Stimulated activated naive CD8-positive, alpha-beta T cell treated with anti-CD3 and anti-CD28 coated beads, Interleukin-15, amount 100 ng/mL, for 72 hours (primary cell): Measurements from ENCODE around the gene HOXA7.
A peak's percentile ranks its signal among the peaks of the same experiment; 100 is the strongest.

ENCODE experiments used
- ATAC-seq: fragments of 150-1000 bp; cut with Tn5 transposase; 2 replicates; pipeline ENCODE4 v1.10.0; 2021; ENCODE audit warnings: mild to moderate bottlenecking, moderate library complexity
- DNase-seq, 2 donors: peaks; one replicate each; pipeline ENCODE4 v3.0.0; 2021 to 2022
- H3K27ac Mint-ChIP-seq, 2 donors: one replicate each; pipeline ENCODE4 v1.8.0; 2022; ENCODE audit warnings: mild to moderate bottlenecking in 2 of 2, mixed read lengths in 2 of 2, moderate library complexity in 2 of 2
- H3K27me3 Mint-ChIP-seq: one replicate; pipeline ENCODE4 v1.8.0; 2022; ENCODE audit warnings: mixed read lengths
- H3K4me1 Mint-ChIP-seq: one replicate; pipeline ENCODE4 v1.8.0; 2022; ENCODE audit warnings: mild to moderate bottlenecking, mixed read lengths
- H3K4me3 Mint-ChIP-seq, 2 donors: one replicate each; pipeline ENCODE4 v1.8.0; 2022; ENCODE audit warnings: mild to moderate bottlenecking in 2 of 2, mixed read lengths in 2 of 2, moderate library complexity in 1 of 2
- H3K9me3 Mint-ChIP-seq, 2 donors: one replicate each; pipeline ENCODE4 v1.8.0; 2022; ENCODE audit warnings: mixed read lengths in 2 of 2

HOXA7 gene

DNA sequence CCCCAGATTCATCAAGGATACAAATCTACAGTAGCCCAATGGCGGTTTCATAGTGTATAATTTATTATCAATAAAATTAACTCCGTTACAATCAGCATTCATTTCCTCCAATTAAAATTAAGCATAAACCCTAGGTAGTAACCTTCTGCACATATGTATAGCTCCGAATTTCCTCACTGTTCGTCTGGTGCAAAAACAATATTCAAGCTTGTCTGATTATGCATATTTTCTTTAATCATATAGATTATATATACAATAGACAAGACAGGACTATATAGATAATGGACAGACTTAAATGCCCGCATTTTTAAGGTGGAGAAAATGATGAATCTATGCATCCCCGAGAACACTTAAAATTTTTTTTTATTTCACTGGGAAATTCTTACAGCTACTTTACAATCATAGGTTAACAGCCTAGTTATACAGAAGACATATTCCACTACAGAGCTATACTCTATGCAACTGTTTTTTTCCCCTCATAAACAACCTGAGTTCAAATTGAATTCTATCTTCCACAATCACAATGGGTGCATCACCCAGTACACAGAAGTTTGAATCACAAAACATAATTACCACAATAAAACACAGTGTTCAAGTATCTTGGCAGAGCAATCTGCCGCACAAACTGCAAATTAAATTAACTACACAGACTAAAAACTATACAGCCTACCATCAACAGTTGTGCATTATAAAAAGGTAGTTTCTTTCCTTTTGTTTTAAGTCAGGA is 6.2 kb upstream of the HOXA7 start:
- peaks cover 99% of the 10 kb centered on the region for H3K27me3 Mint-ChIP-seq
- ATAC-seq (no peak), DNase-seq (no peak)
- no peak overlapping the region for H3K27ac Mint-ChIP-seq
- H3K9me3 Mint-ChIP-seq: no peaks in the 10 kb centered on the region
- no peak overlapping the region for H3K4me3 Mint-ChIP-seq
- peaks cover 66% of the 10 kb centered on the region for H3K4me1 Mint-ChIP-seq

- Mint-ChIP-seq H3K9me3 (no peaks in the 10 kb centered on the region), H3K27ac (no peak overlapping the region), H3K4me1 (peaks cover 66% of the 10 kb centered on the region), H3K27me3 (peaks cover 99% of the 10 kb centered on the region), H3K4me3 (no peak overlapping the region)
- DNase-seq: no peak
- no peak for ATAC-seq
These were observed 5.5 kb upstream of the HOXA7 start for GRCh38 chr7:27161721-27162560.

- Mint-ChIP-seq H3K4me1 (peaks cover 63% of the 10 kb centered on the region), H3K27me3 (peaks cover 99% of the 10 kb centered on the region), H3K4me3 (peak overlapping the region; percentile 67 to 73), H3K27ac (no peak overlapping the region), H3K9me3 (no peaks in the 10 kb centered on the region)
- DNase-seq (no peak), ATAC-seq (no peak)
These were observed 4.8 kb upstream of the HOXA7 start for GRCh38 chr7:27161214-27161720.

- peaks cover 99% of the 10 kb centered on the region for H3K27me3 Mint-ChIP-seq
- H3K4me3 Mint-ChIP-seq: peak overlapping the region; percentile 67 to 73
- no peak overlapping the region for H3K27ac Mint-ChIP-seq
- DNase-seq (peak; percentile 80 to 85), ATAC-seq (peak; percentile 61)
- H3K4me1 Mint-ChIP-seq: peaks cover 63% of the 10 kb centered on the region
- no peaks in the 10 kb centered on the region for H3K9me3 Mint-ChIP-seq
These were observed 4.2 kb upstream of the HOXA7 start for GRCh38 chr7:27160546-27161213.

DNA sequence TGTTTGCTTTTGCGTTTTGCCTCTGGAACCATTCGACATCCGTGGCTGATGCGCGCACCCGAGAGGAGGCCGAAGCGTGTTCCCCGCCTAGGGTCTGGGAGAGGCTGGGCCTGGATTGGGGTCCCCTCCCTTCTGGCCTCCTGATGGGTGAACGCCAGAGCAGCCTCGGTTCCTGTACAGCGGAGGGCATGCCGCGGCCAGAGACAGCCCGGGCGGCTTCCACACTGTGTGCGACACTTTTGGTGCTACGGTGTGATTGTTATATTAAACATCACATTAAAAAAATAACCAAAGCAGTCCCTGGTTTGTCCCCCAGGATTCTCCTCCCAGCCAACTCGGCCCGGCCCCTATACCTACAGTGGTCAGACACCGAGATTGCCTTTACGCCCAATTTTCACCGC is 3.7 kb upstream of the HOXA7 start:
- Mint-ChIP-seq H3K9me3 (no peaks in the 10 kb centered on the region), H3K27ac (no peak overlapping the region), H3K4me3 (peak overlapping the region; percentile 58 to 73), H3K4me1 (peaks cover 65% of the 10 kb centered on the region), H3K27me3 (peaks cover 99% of the 10 kb centered on the region)
- no peak for DNase-seq
- ATAC-seq: peak; percentile 41

- H3K27me3 Mint-ChIP-seq: peaks cover 99% of the 10 kb centered on the region
- H3K9me3 Mint-ChIP-seq: no peaks in the 10 kb centered on the region
- no peak overlapping the region for H3K27ac Mint-ChIP-seq
- DNase-seq (no peak), ATAC-seq (no peak)
- H3K4me1 Mint-ChIP-seq: peaks cover 67% of the 10 kb centered on the region
- H3K4me3 Mint-ChIP-seq: peak overlapping the region; percentile 29 to 58
These were observed 3.0 kb upstream of the HOXA7 start for GRCh38 chr7:27159266-27160144.

DNA sequence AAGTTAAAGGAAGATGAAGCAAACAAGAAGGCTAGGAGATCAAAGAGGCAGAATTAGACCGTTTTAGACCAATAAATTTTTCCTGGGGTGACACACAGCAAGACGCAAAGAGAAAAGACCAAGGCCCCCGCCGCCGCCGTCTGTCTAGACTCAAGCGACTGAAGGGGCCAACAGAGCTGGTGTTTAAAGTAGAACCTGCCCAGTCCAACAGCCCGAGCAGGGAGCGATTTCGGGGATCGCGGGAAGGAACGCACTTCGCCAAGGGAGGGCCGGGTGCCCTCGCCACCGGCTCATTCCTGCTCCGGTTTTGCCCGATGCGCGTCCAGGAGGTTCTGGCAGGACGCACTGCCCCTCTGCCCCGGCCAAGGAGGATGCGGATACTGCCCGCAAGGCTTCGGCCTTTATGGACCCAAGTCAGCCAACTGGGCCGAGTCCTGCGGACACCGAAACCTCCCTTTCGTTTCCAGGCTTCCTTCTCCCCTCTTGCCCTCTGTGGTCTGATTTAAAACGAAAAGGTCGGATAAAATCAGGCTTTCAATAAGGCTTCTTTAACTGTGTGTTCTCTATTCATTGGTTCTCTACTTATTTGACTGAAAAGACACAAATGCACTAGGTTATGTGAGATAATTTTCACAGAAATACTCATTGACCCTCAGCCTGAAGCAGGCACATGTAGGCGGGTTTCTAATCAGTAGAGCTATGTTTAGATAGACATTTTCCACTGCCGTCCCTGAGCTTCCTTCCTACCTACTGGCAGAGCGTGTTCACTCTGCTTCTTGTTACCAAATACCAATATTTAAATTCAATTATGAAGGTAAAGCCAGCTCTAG is 2.2 kb upstream of the HOXA7 start:
- Mint-ChIP-seq H3K27me3 (peaks cover 99% of the 10 kb centered on the region), H3K9me3 (no peaks in the 10 kb centered on the region), H3K4me1 (peaks cover 64% of the 10 kb centered on the region), H3K4me3 (peak overlapping the region; percentile 46), H3K27ac (no peak overlapping the region)
- ATAC-seq: no peak
- no peak for DNase-seq

GRCh38 chr7:27157702-27158431 is 1.4 kb upstream of the HOXA7 start:
- Mint-ChIP-seq H3K27ac (no peak overlapping the region), H3K4me1 (peaks cover 64% of the 10 kb centered on the region), H3K9me3 (no peaks in the 10 kb centered on the region), H3K27me3 (peaks cover 99% of the 10 kb centered on the region), H3K4me3 (peak overlapping the region; percentile 46)
- ATAC-seq: no peak
- peak in 1 of 2 donors; percentile 16 for DNase-seq

DNA sequence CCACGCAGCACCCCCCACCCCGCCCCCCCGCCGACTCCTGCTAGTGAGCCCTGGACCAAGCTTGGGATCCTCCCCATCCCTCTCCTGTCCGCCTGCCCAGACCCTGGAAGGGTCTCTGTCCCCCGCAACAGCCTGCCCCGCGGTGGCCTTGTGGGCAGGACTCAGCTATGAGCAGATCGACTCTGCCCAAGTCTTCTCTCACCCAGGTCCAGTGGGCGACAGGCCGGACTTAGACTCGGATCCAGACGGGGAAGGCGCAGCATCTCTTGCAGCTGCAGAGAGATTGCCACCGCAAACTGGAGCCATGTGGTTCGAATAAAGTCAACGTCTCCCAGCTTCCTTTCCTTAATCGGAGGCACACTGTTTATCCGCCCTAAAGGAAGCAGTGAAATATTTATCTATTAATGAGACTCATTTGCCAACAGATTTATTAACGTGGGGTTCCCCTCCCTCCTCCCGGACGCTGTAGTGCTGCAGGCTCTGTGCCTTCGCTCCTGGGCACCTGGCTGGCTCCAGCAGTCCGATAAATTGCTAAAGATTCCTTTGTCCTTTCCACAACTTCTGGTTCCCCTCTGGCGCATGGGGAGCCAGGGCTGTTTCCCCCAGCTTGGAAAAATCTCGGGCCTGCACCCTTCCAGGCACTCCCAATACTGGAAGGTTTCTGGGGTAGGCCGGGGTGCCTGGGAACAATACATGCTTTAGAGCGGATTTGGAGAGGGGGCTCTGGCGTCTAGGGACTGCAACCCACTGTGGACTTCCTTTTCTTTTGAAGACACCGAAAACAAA is 634 bp upstream of the HOXA7 start:
- Mint-ChIP-seq H3K27ac (no peak overlapping the region), H3K27me3 (peaks cover 99% of the 10 kb centered on the region), H3K4me3 (peak overlapping the region in 1 of 2 donors; percentile 69), H3K4me1 (peaks cover 69% of the 10 kb centered on the region), H3K9me3 (no peaks in the 10 kb centered on the region)
- ATAC-seq (no peak), DNase-seq (peak in 1 of 2 donors; percentile 13)

GRCh38 chr7:27155816-27156507 is 513 bp downstream of the HOXA7 start:
- H3K27ac Mint-ChIP-seq: peak overlapping the region in 1 of 2 donors; percentile 49
- DNase-seq: peak in 1 of 2 donors; percentile 48

GRCh38 chr7:27154901-27155815 is 1.3 kb downstream of the HOXA7 start:
- Mint-ChIP-seq H3K4me1 (peaks cover 78% of the 10 kb centered on the region), H3K9me3 (no peaks in the 10 kb centered on the region), H3K4me3 (peak overlapping the region; percentile 64 to 80), H3K27me3 (peaks cover 100% of the 10 kb centered on the region), H3K27ac (peak overlapping the region in 1 of 2 donors; percentile 49)
- no peak for ATAC-seq
- peak in 1 of 2 donors; percentile 48 for DNase-seq

More at GRCh38 chr7:27155816-27156507, 513 bp downstream of the HOXA7 start:
- peaks cover 100% of the 10 kb centered on the region for H3K27me3 Mint-ChIP-seq
- H3K4me3 Mint-ChIP-seq: peak overlapping the region; percentile 79 to 80
- H3K9me3 Mint-ChIP-seq: no peaks in the 10 kb centered on the region
- peak; percentile 14 for ATAC-seq
- peaks cover 76% of the 10 kb centered on the region for H3K4me1 Mint-ChIP-seq
